H1 (cell line): ENCODE measurements around the gene TMEM174. TPM values are rescaled to one million over a fixed set of nuclear protein-coding genes. Genes with fewer than 3 reads are reported as not detected.

Experiments used
- CEBPB ChIP-seq: IDR thresholded peaks from 2 replicates; pipeline ENCODE4 v1.6.1; 2012; ENCODE audit warnings: low read depth, low read length
- CHD2 ChIP-seq: IDR thresholded peaks from 2 replicates; pipeline ENCODE4 v1.6.1; 2012; ENCODE audit warnings: low read length, improper control_type of control experiment
- EZH2 ChIP-seq: fragments of 200-600 bp; sonication (generic); IDR thresholded peaks from 2 replicates; pipeline ENCODE4 v1.7.1; 2012; ENCODE audit warnings: low read depth, mild to moderate bottlenecking, moderate library complexity, low read length, inconsistent platforms; ENCODE audit not compliant: severe bottlenecking
- MAFK ChIP-seq: IDR thresholded peaks from 2 replicates; pipeline ENCODE4 v1.6.1; 2012; ENCODE audit warnings: low read depth, mild to moderate bottlenecking, improper control_type of control experiment, low read length
- NANOG ChIP-seq: IDR thresholded peaks from 2 replicates; pipeline ENCODE4 v1.6.1; 2011; ENCODE audit warnings: low read length, low read depth, mild to moderate bottlenecking, inconsistent platforms; ENCODE audit not compliant: insufficient read depth, poor library complexity, severe bottlenecking
- SP4 ChIP-seq: IDR thresholded peaks from 2 replicates; pipeline ENCODE4 v1.6.1; 2012; ENCODE audit warnings: low read length, inconsistent platforms
- polyA plus RNA-seq, 7 experiments: library from polyadenylated mRNA; depleted of rRNA in 3 of 7; stranded (reverse) in 5 of 7; unstranded in 2 of 7; fragments of >200 nt in 5 of 7; fragments of 200-250 nt in 2 of 7; gene quantifications; 1 replicate in 5 of 7; 2 replicates in 1 of 7; 4 replicates in 1 of 7; pipeline versions ENCODE4 v1.2.1 to v1.2.3, GENCODE V29; 2011 to 2013; ENCODE audit warnings: missing spikeins in 2 of 7, mixed read lengths in 2 of 7
- total RNA-seq: library from RNA; stranded (reverse); fragmentation: NEBNext Ultra II Directional; extraction: Animal tissue kit (Norgen Biotek cat#: 25700); gene quantifications from 2 replicates; pipeline ENCODE4 v1.2.1, GENCODE V29; 2021
- TF ChIP-seq, protein P1 (sequence below), 3 experiments: IDR thresholded peaks; 1 replicate in 2 of 3; 2 replicates in 1 of 3; pipeline versions ENCODE4 v1.5.1 to v1.6.1; 2011; ENCODE audit warnings: low read length in 3 of 3, mild to moderate bottlenecking in 3 of 3, inconsistent platforms in 2 of 3, low read depth in 1 of 3, moderate library complexity in 1 of 3; ENCODE audit not compliant: insufficient read depth in 1 of 3; ENCODE audit errors: control extremely low read depth in 1 of 3

The TMEM174 gene
- total and polyA plus RNA-seq, 2 of the 8 experiments (the other 6 are each of a cell fraction or from before 2014, with no cell fraction given): not detected

- TF ChIP-seq, protein P1, sequence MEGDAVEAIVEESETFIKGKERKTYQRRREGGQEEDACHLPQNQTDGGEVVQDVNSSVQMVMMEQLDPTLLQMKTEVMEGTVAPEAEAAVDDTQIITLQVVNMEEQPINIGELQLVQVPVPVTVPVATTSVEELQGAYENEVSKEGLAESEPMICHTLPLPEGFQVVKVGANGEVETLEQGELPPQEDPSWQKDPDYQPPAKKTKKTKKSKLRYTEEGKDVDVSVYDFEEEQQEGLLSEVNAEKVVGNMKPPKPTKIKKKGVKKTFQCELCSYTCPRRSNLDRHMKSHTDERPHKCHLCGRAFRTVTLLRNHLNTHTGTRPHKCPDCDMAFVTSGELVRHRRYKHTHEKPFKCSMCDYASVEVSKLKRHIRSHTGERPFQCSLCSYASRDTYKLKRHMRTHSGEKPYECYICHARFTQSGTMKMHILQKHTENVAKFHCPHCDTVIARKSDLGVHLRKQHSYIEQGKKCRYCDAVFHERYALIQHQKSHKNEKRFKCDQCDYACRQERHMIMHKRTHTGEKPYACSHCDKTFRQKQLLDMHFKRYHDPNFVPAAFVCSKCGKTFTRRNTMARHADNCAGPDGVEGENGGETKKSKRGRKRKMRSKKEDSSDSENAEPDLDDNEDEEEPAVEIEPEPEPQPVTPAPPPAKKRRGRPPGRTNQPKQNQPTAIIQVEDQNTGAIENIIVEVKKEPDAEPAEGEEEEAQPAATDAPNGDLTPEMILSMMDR (IDR thresholded peaks at IDR 0.05; ENCODE audit: control extremely low read depth in 1 of 3, insufficient read depth in 1 of 3, low read depth in 1 of 3, low read length in 3 of 3): no peak
- TF ChIP-seq SP4: no peak
- TF ChIP-seq CEBPB: no peak
- no peak for TF ChIP-seq NANOG
- TF ChIP-seq CHD2: no peak
- TF ChIP-seq MAFK: no peak
- no peak for TF ChIP-seq EZH2
These were observed 1.5 kb upstream of the TMEM174 start (continued) for GRCh38 chr5:73171495-73171894.
